ENCODE results near the gene KIF2C. TPM values are rescaled to one million over a fixed set of nuclear protein-coding genes. Genes with fewer than 3 reads are reported as not detected.

Gene KIF2C
- total and polyA plus RNA-seq, 2 donors (not counting 1 experiment from before 2014, with no cell fraction given), result 9.2 to 9.9 TPM

GRCh38 chr1:44700573-44700972 lies 39.1 kb upstream of the KIF2C start:
- peak in 1 of 2 donors; percentile 44 for DNase-seq (ENCODE audit: low read depth in 2 of 2)
- Histone ChIP-seq H3K27me3 (ENCODE audit: control insufficient read depth, insufficient read depth, low read length) (no peaks in the 10 kb centered on the region), H3K27ac (ENCODE audit: insufficient read depth, low read length) (no peak overlapping the region), H3K79me2 (ENCODE audit: control insufficient read depth, insufficient read depth, low read length) (no peaks in the 10 kb centered on the region), H3K9me3 (ENCODE audit: control insufficient read depth, insufficient read depth, low read depth, low read length) (no peaks in the 10 kb centered on the region), H3K4me1 (ENCODE audit: control insufficient read depth, extremely low read depth, insufficient read depth, low read length) (no peaks in the 10 kb centered on the region), H3K4me3 (replicated peaks in 1 of 4; ENCODE audit: control extremely low read depth in 1 of 4, insufficient read depth in 1 of 4, low read depth in 3 of 4, low read length in 4 of 4) (no peak overlapping the region), H3K36me3 (ENCODE audit: control insufficient read depth, insufficient read depth, low read length) (no peaks in the 10 kb centered on the region), H3K9ac (ENCODE audit: insufficient read depth, low read length) (no peak overlapping the region), H4K20me1 (ENCODE audit: control insufficient read depth, extremely low read depth, insufficient read depth, low read length) (no peaks in the 10 kb centered on the region), H3K4me2 (ENCODE audit: extremely low read depth, insufficient read depth, low read length) (no peak overlapping the region), H2AFZ (ENCODE audit: low read length) (no peak overlapping the region)
- no peak for TF ChIP-seq CTCF (conservative IDR thresholded peaks at IDR 0.05 in 1 of 2, IDR thresholded peaks at IDR 0.05 in 1 of 2; ENCODE audit: low read depth in 1 of 2, low read length in 2 of 2)
- no peak for TF ChIP-seq EZH2 (IDR thresholded peaks at IDR 0.05; ENCODE audit: low read length, missing control alignments)

- Histone ChIP-seq H2AFZ (ENCODE audit: low read length) (no peak overlapping the region), H3K27me3 (ENCODE audit: control insufficient read depth, insufficient read depth, low read length) (no peaks in the 10 kb centered on the region), H3K4me2 (ENCODE audit: extremely low read depth, insufficient read depth, low read length) (no peak overlapping the region), H3K9me3 (ENCODE audit: control insufficient read depth, insufficient read depth, low read depth, low read length) (no peaks in the 10 kb centered on the region), H4K20me1 (ENCODE audit: control insufficient read depth, extremely low read depth, insufficient read depth, low read length) (no peaks in the 10 kb centered on the region), H3K9ac (ENCODE audit: insufficient read depth, low read length) (no peak overlapping the region), H3K79me2 (ENCODE audit: control insufficient read depth, insufficient read depth, low read length) (no peaks in the 10 kb centered on the region), H3K4me3 (replicated peaks in 1 of 4; ENCODE audit: control extremely low read depth in 1 of 4, insufficient read depth in 1 of 4, low read depth in 3 of 4, low read length in 4 of 4) (no peak overlapping the region), H3K36me3 (ENCODE audit: control insufficient read depth, insufficient read depth, low read length) (no peaks in the 10 kb centered on the region), H3K4me1 (ENCODE audit: control insufficient read depth, extremely low read depth, insufficient read depth, low read length) (no peaks in the 10 kb centered on the region), H3K27ac (ENCODE audit: insufficient read depth, low read length) (no peak overlapping the region)
- DNase-seq (ENCODE audit: low read depth in 2 of 2), result no peak
- TF ChIP-seq CTCF (conservative IDR thresholded peaks at IDR 0.05 in 1 of 2, IDR thresholded peaks at IDR 0.05 in 1 of 2; ENCODE audit: low read depth in 1 of 2, low read length in 2 of 2) (no peak), EZH2 (IDR thresholded peaks at IDR 0.05; ENCODE audit: low read length, missing control alignments) (no peak)
Observed at GRCh38 chr1:44701141-44701573, 38.5 kb upstream of the KIF2C start.

- H2AFZ ChIP-seq (ENCODE audit: low read length), result no peak overlapping the region
- no peaks in the 10 kb centered on the region for H3K79me2 ChIP-seq (ENCODE audit: control insufficient read depth, insufficient read depth, low read length)
- TF ChIP-seq CTCF (conservative IDR thresholded peaks at IDR 0.05 in 1 of 2, IDR thresholded peaks at IDR 0.05 in 1 of 2; ENCODE audit: low read depth in 1 of 2, low read length in 2 of 2) (no peak), EZH2 (IDR thresholded peaks at IDR 0.05; ENCODE audit: low read length, missing control alignments) (no peak)
Observed at GRCh38 chr1:44705470-44705869, 34.2 kb upstream of the KIF2C start.

More at GRCh38 chr1:44705470-44705869, 34.2 kb upstream of the KIF2C start:
- no peak for DNase-seq (ENCODE audit: low read depth in 2 of 2)
- no peak overlapping the region for H3K9ac ChIP-seq (ENCODE audit: insufficient read depth, low read length)
- H3K9me3 ChIP-seq (ENCODE audit: control insufficient read depth, insufficient read depth, low read depth, low read length), result no peaks in the 10 kb centered on the region
- no peaks in the 10 kb centered on the region for H4K20me1 ChIP-seq (ENCODE audit: control insufficient read depth, extremely low read depth, insufficient read depth, low read length)
- H3K4me1 ChIP-seq (ENCODE audit: control insufficient read depth, extremely low read depth, insufficient read depth, low read length), result peaks cover 21% of the 10 kb centered on the region
- no peak overlapping the region for H3K4me2 ChIP-seq (ENCODE audit: extremely low read depth, insufficient read depth, low read length)
- no peak overlapping the region for H3K27ac ChIP-seq (ENCODE audit: insufficient read depth, low read length)
- no peaks in the 10 kb centered on the region for H3K27me3 ChIP-seq (ENCODE audit: control insufficient read depth, insufficient read depth, low read length)
- H3K36me3 ChIP-seq (ENCODE audit: control insufficient read depth, insufficient read depth, low read length), result no peaks in the 10 kb centered on the region
- H3K4me3 ChIP-seq (replicated peaks in 1 of 4; ENCODE audit: control extremely low read depth in 1 of 4, insufficient read depth in 1 of 4, low read depth in 3 of 4, low read length in 4 of 4), result no peak overlapping the region
